SK-N-SH (cell line): ENCODE data around the gene DFFB.

Source experiments
- CTCF ChIP-seq: fragments of 200-600 bp; sonication (generic); IDR thresholded peaks from 2 replicates; pipeline ENCODE4 v1.6.1; 2017; ENCODE audit warnings: antibody characterized with exemption, mild to moderate bottlenecking, moderate library complexity
- FOXM1 ChIP-seq: IDR thresholded peaks from 2 replicates; pipeline ENCODE4 v1.4.0; 2012; ENCODE audit warnings: low read depth, mild to moderate bottlenecking
- POLR2AphosphoS5 ChIP-seq: IDR thresholded peaks from 2 replicates; pipeline ENCODE4 v1.6.1; 2012; ENCODE audit warnings: low read depth, low read length
- SIN3A ChIP-seq: IDR thresholded peaks from 2 replicates; pipeline ENCODE4 v1.6.1; 2012; ENCODE audit warnings: low read depth, mild to moderate bottlenecking, low read length, moderate library complexity, borderline replicate concordance

DNA sequence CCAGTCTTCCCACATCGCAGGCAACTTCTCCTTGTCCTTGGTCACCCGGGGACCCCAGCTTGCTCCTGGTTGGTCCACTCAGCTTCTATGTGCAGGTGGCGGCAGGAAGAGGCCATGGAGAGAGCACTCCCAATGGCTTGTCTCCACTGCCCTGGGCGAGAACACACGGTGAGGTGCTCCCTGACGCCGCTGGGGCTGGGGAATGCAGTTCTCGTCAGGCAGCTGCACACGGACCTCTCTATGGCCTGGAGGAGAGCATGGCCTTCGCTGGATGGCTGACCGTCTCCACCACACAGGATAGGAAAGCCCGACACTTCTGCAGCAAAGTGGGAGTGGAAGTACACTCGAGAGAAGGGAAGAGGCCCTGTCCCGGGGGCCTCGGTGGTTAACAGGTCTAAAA lies 31.0 kb downstream of the DFFB start:
- no peak for TF ChIP-seq POLR2AphosphoS5
- TF ChIP-seq SIN3A, result no peak
- no peak for TF ChIP-seq FOXM1
- TF ChIP-seq CTCF, result no peak
